Neural cell (in vitro differentiated cells): ENCODE measurements around the gene LHPP. TPM values are rescaled to one million over a fixed set of nuclear protein-coding genes. Genes with fewer than 3 reads are reported as not detected.

Experiments
- H2AFZ ChIP-seq: fragments of 200-600, 300-800 bp; sonication (generic), shearing (Covaris generic); 2 replicates; pipeline ENCODE4 v1.6.0; 2014; ENCODE audit warnings: low read depth, mild to moderate bottlenecking, antibody characterized with exemption, low read length, moderate library complexity
- H3F3A ChIP-seq: fragments of 200-600 bp; shearing (Covaris generic); 2 replicates; pipeline ENCODE4 v1.6.1; 2016; ENCODE audit warnings: mild to moderate bottlenecking, moderate library complexity, mixed read lengths, antibody characterized with exemption, low read length; ENCODE audit not compliant: insufficient read depth, poor library complexity, severe bottlenecking
- H3K27ac ChIP-seq: fragments of 200-600, 300-800 bp; sonication (generic), shearing (Covaris generic); 2 replicates; pipeline ENCODE4 v1.5.1; 2014; ENCODE audit warnings: mild to moderate bottlenecking, low read length, moderate library complexity
- H3K27me3 ChIP-seq: fragments of 300-800, 200-600 bp; sonication (generic), shearing (Covaris generic); 2 replicates; pipeline ENCODE4 v1.6.0; 2014; ENCODE audit warnings: mild to moderate bottlenecking, low read depth, low read length, moderate library complexity; ENCODE audit not compliant: insufficient read depth
- H3K36me3 ChIP-seq: fragments of 300-800, 200-600 bp; sonication (generic), shearing (Covaris generic); 2 replicates; pipeline ENCODE4 v1.5.1; 2014; ENCODE audit warnings: mild to moderate bottlenecking, antibody characterized with exemption, low read length, moderate library complexity; ENCODE audit not compliant: insufficient read depth
- H3K4me2 ChIP-seq: fragments of 300-800, 200-600 bp; sonication (generic), shearing (Covaris generic); 2 replicates; pipeline ENCODE4 v1.6.0; 2014; ENCODE audit warnings: mild to moderate bottlenecking, low read length
- H3K4me3 ChIP-seq: fragments of 300-800, 200-600 bp; sonication (generic), shearing (Covaris generic); 2 replicates; pipeline ENCODE4 v1.5.1; 2014; ENCODE audit warnings: mild to moderate bottlenecking, low read length, moderate library complexity
- H3K79me2 ChIP-seq: fragments of 200-600 bp; shearing (Covaris generic); replicated peaks from 2 replicates; pipeline ENCODE4 v1.6.0; 2014; ENCODE audit warnings: mild to moderate bottlenecking, low read length, moderate library complexity; ENCODE audit not compliant: insufficient read depth
- H3K9ac ChIP-seq: fragments of 300-800, 200-600 bp; sonication (generic), shearing (Covaris generic); 2 replicates; pipeline ENCODE4 v1.6.1; 2016; ENCODE audit warnings: mild to moderate bottlenecking, low read length, mixed read lengths
- H3K9me2 ChIP-seq: fragments of 200-600 bp; shearing (Covaris generic); 2 replicates; pipeline ENCODE4 v1.6.1; 2016; ENCODE audit warnings: mild to moderate bottlenecking, low read length, mixed read lengths; ENCODE audit not compliant: insufficient read depth
- H3K9me3 ChIP-seq: fragments of 200-600, 300-800 bp; sonication (generic), shearing (Covaris generic); 2 replicates; pipeline ENCODE4 v1.6.1; 2016; ENCODE audit warnings: mild to moderate bottlenecking, mixed run types, low read length, moderate library complexity, mixed read lengths
- H4K20me1 ChIP-seq: fragments of 200-600 bp; shearing (Covaris generic); 2 replicates; pipeline ENCODE4 v1.6.1; 2016; ENCODE audit warnings: mild to moderate bottlenecking, mixed run types; ENCODE audit not compliant: insufficient read depth
- EP300 ChIP-seq: fragments of 450-650 bp; conservative IDR thresholded peaks from 2 replicates; pipeline ENCODE4 v1.6.1; 2014; ENCODE audit warnings: antibody characterized with exemption, mild to moderate bottlenecking, moderate library complexity; ENCODE audit not compliant: poor library complexity, severe bottlenecking
- EZH2 ChIP-seq: fragments of 200-600, 300-800 bp; shearing (Covaris generic), sonication (generic); IDR thresholded peaks from 2 replicates; pipeline ENCODE4 v1.6.1; 2014; ENCODE audit warnings: antibody characterized with exemption, low read length, borderline replicate concordance, mild to moderate bottlenecking; ENCODE audit not compliant: insufficient read depth, poor library complexity, severe bottlenecking
- MXI1 ChIP-seq: fragments of 450-650 bp; conservative IDR thresholded peaks from 2 replicates; pipeline ENCODE4 v1.6.1; 2014; ENCODE audit warnings: antibody characterized with exemption, mild to moderate bottlenecking; ENCODE audit not compliant: poor library complexity, severe bottlenecking
- POLR2AphosphoS5 ChIP-seq: IDR thresholded peaks from 2 replicates; pipeline ENCODE4 v1.6.1; 2012
- RAD21 ChIP-seq: fragments of 450-650 bp; conservative IDR thresholded peaks from 2 replicates; pipeline ENCODE4 v1.6.1; 2014; ENCODE audit warnings: antibody characterized with exemption, mild to moderate bottlenecking, moderate library complexity
- SMC3 ChIP-seq: fragments of 450-650 bp; conservative IDR thresholded peaks from 2 replicates; pipeline ENCODE4 v1.6.1; 2014; ENCODE audit warnings: antibody characterized with exemption, mild to moderate bottlenecking, moderate library complexity; ENCODE audit not compliant: poor library complexity
- TAF1 ChIP-seq: IDR thresholded peaks from 2 replicates; pipeline ENCODE4 v1.6.1; 2012; ENCODE audit warnings: low read depth
- polyA plus RNA-seq: library from polyadenylated mRNA; depleted of rRNA; stranded (reverse); fragments of >200 nt; gene quantifications from 2 replicates; pipeline ENCODE4 v1.2.3, GENCODE V29; 2014
- TF ChIP-seq, protein P1 (sequence below): IDR thresholded peaks from 2 replicates; pipeline ENCODE4 v1.6.1; 2012; ENCODE audit warnings: borderline replicate concordance
- TF ChIP-seq, protein P2 (sequence below): fragments of 450-650 bp; IDR thresholded peaks from 2 replicates; pipeline ENCODE4 v1.5.1; 2014; ENCODE audit warnings: antibody characterized with exemption, mild to moderate bottlenecking, moderate library complexity; ENCODE audit not compliant: poor library complexity, severe bottlenecking

Gene LHPP
- polyA plus RNA-seq, 1 donor from 2014 or later = 16.0 TPM

DNA sequence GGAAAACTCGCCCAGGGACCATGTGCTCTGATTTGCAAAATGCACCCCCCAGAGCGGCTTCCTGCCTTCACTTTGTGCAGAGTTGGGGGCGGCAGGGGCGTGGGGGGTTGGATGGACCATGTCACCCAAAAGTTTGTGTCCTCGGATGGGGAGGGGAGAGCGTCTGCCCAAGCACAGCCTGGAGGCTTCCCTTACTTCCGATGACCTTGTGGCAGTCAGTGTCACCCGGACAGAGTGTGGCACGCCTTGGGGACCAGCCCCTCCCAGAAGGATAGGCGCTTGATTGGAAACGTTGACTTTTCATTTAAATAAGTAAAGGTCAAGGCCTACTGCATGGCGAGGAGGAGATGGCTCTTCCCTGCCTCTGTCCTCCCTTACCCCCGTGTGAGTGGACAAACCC is 71.6 kb downstream of the LHPP start:
- H3K79me2 ChIP-seq = no peaks in the 10 kb centered on the region

DNA sequence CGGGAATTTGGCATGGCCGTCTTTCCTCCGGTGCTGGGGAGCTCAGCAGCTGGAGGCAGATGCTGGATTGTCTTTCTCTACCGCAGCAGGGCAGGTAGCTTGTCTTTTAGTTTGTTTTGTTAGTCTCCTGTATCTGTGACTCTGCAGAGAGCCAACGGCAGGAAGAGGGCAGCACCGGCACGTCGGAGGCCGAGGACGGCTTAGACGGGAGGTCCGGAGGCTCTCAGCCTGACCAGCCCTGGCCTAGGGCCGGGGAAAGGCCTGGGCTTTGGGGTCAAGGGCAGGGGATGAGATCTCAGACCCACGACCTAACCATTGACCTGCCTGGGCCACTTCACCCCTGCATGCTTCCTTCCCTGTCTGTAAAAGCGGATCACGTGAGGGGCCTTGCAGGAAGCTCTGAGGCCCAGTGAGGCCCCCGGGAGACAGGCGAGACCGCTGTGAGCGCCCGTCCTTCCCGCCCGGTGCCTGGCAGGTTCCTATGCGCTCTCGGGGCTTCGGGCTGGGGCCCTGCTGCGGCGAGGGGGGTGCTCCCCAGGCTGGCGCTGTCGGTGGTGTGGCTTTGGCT is 72.7 kb downstream of the LHPP start:
- Histone ChIP-seq H3K4me3 (no peak overlapping the region), H2AFZ (no peak overlapping the region), H4K20me1 (no peaks in the 10 kb centered on the region), H3K36me3 (no peaks in the 10 kb centered on the region), H3K27ac (no peak overlapping the region), H3K9me3 (no peaks in the 10 kb centered on the region), H3K9ac (no peak overlapping the region), H3K9me2 (no peaks in the 10 kb centered on the region), H3K4me2 (no peak overlapping the region), H3K27me3 (no peaks in the 10 kb centered on the region), H3K79me2 (no peaks in the 10 kb centered on the region), H3F3A (no peaks in the 10 kb centered on the region)
- TF ChIP-seq, protein P1, sequence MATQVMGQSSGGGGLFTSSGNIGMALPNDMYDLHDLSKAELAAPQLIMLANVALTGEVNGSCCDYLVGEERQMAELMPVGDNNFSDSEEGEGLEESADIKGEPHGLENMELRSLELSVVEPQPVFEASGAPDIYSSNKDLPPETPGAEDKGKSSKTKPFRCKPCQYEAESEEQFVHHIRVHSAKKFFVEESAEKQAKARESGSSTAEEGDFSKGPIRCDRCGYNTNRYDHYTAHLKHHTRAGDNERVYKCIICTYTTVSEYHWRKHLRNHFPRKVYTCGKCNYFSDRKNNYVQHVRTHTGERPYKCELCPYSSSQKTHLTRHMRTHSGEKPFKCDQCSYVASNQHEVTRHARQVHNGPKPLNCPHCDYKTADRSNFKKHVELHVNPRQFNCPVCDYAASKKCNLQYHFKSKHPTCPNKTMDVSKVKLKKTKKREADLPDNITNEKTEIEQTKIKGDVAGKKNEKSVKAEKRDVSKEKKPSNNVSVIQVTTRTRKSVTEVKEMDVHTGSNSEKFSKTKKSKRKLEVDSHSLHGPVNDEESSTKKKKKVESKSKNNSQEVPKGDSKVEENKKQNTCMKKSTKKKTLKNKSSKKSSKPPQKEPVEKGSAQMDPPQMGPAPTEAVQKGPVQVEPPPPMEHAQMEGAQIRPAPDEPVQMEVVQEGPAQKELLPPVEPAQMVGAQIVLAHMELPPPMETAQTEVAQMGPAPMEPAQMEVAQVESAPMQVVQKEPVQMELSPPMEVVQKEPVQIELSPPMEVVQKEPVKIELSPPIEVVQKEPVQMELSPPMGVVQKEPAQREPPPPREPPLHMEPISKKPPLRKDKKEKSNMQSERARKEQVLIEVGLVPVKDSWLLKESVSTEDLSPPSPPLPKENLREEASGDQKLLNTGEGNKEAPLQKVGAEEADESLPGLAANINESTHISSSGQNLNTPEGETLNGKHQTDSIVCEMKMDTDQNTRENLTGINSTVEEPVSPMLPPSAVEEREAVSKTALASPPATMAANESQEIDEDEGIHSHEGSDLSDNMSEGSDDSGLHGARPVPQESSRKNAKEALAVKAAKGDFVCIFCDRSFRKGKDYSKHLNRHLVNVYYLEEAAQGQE = no peak
- TF ChIP-seq POLR2AphosphoS5 (no peak), SMC3 (peak; percentile 56), RAD21 (peak; percentile 62)
- TF ChIP-seq, protein P2, sequence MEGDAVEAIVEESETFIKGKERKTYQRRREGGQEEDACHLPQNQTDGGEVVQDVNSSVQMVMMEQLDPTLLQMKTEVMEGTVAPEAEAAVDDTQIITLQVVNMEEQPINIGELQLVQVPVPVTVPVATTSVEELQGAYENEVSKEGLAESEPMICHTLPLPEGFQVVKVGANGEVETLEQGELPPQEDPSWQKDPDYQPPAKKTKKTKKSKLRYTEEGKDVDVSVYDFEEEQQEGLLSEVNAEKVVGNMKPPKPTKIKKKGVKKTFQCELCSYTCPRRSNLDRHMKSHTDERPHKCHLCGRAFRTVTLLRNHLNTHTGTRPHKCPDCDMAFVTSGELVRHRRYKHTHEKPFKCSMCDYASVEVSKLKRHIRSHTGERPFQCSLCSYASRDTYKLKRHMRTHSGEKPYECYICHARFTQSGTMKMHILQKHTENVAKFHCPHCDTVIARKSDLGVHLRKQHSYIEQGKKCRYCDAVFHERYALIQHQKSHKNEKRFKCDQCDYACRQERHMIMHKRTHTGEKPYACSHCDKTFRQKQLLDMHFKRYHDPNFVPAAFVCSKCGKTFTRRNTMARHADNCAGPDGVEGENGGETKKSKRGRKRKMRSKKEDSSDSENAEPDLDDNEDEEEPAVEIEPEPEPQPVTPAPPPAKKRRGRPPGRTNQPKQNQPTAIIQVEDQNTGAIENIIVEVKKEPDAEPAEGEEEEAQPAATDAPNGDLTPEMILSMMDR = peak; percentile 53

More for the DNA sequence above, 71.6 kb downstream of the LHPP start:
- no peak overlapping the region for H2AFZ ChIP-seq
- H3K36me3 ChIP-seq = no peaks in the 10 kb centered on the region
- no peaks in the 10 kb centered on the region for H3K9me3 ChIP-seq
- no peaks in the 10 kb centered on the region for H4K20me1 ChIP-seq
- no peaks in the 10 kb centered on the region for H3K9me2 ChIP-seq
- no peak overlapping the region for H3K4me3 ChIP-seq
- H3K4me2 ChIP-seq = no peak overlapping the region
- H3K9ac ChIP-seq = no peak overlapping the region
- TF ChIP-seq EP300 (no peak), MXI1 (no peak), RAD21 (no peak), POLR2AphosphoS5 (no peak), SMC3 (no peak), EZH2 (no peak), TAF1 (no peak)
- TF ChIP-seq, protein P2 = no peak
- TF ChIP-seq, protein P1 = no peak
- no peaks in the 10 kb centered on the region for H3F3A ChIP-seq
- H3K27me3 ChIP-seq = no peaks in the 10 kb centered on the region
- no peak overlapping the region for H3K27ac ChIP-seq
